OCI-LY7 (cell line): ENCODE data around the gene TTC13. TPM values are rescaled to one million over a fixed set of nuclear protein-coding genes. Genes with fewer than 3 reads are reported as not detected.

Experiments used
- BruUV-seq: library from RNA; stranded (reverse); fragments of 400-500 nt; replicated peaks from 2 replicates; lab custom pipeline; 2021; lab: Mats Ljungman, UMichigan
- CTCF ChIA-PET: fragments of 300-600 bp; sonication (Branson Sonifier 250); formaldehyde crosslinking; loops from one replicate; lab custom pipeline; 2022; ENCODE audit warnings: antibody characterized with exemption; ENCODE audit not compliant: unreplicated experiment; lab: Charles Lee
- POLR2A ChIA-PET: fragments of 300-600 bp; sonication (Branson Sonifier 250); formaldehyde crosslinking; loops from one replicate; lab custom pipeline; 2022; ENCODE audit warnings: antibody characterized with exemption; lab: Charles Lee
- DNase-seq: peaks from one replicate; pipeline ENCODE4 v3.0.0-alpha.2; 2015; ENCODE audit warnings: low spot score
- H2AFZ ChIP-seq: fragments of 200-600 bp; sonication (generic), shearing (Covaris generic); 2 replicates; pipeline ENCODE4 v1.6.1; 2014; ENCODE audit warnings: mild to moderate bottlenecking, antibody characterized with exemption, low read length, moderate library complexity
- H3K27ac ChIP-seq: fragments of 200-600 bp; sonication (generic); 2 replicates; pipeline ENCODE4 v1.5.1; 2014; ENCODE audit warnings: mixed run types, low read depth, mild to moderate bottlenecking, moderate library complexity, low read length, inconsistent platforms; ENCODE audit not compliant: poor library complexity, severe bottlenecking
- H3K36me3 ChIP-seq: fragments of 200-600 bp; sonication (generic); 2 replicates; pipeline ENCODE4 v1.6.1; 2014; ENCODE audit warnings: mild to moderate bottlenecking, antibody characterized with exemption, low read length, moderate library complexity, mixed read lengths; ENCODE audit not compliant: insufficient read depth
- H3K4me1 ChIP-seq: fragments of 200-600 bp; sonication (generic); 2 replicates; pipeline ENCODE4 v1.5.1; 2014; ENCODE audit warnings: mild to moderate bottlenecking, low read length; ENCODE audit not compliant: insufficient read depth, poor library complexity, severe bottlenecking
- H3K4me2 ChIP-seq: fragments of 200-600 bp; sonication (generic); 2 replicates; pipeline ENCODE4 v1.6.1; 2014; ENCODE audit warnings: mild to moderate bottlenecking, low read length
- H3K4me3 ChIP-seq: fragments of 200-600 bp; sonication (generic); 2 replicates; pipeline ENCODE4 v1.5.1; 2014; ENCODE audit warnings: mild to moderate bottlenecking, low read depth, low read length; ENCODE audit not compliant: poor library complexity, severe bottlenecking
- H3K79me2 ChIP-seq: fragments of 200-600 bp; sonication (generic); 2 replicates; pipeline ENCODE4 v1.6.1; 2016; ENCODE audit warnings: low read depth, mild to moderate bottlenecking, low read length, moderate library complexity, mixed read lengths; ENCODE audit not compliant: insufficient read depth
- H3K9me2 ChIP-seq: fragments of 200-600 bp; sonication (generic); 2 replicates; pipeline ENCODE4 v1.6.1; 2016; ENCODE audit warnings: mild to moderate bottlenecking, low read length, mixed read lengths; ENCODE audit not compliant: insufficient read depth
- H3K9me3 ChIP-seq: fragments of 200-600 bp; sonication (generic); 2 replicates; pipeline ENCODE4 v1.6.1; 2014; ENCODE audit warnings: mild to moderate bottlenecking, mixed run types, low read length, mixed read lengths
- H4K20me1 ChIP-seq: fragments of 200-600 bp; sonication (generic); 2 replicates; pipeline ENCODE4 v1.6.1; 2014; ENCODE audit warnings: mild to moderate bottlenecking, antibody characterized with exemption, low read length, moderate library complexity, mixed read lengths; ENCODE audit not compliant: insufficient read depth
- EZH2phosphoT487 ChIP-seq: fragments of 200-600 bp; sonication (generic); IDR thresholded peaks from 2 replicates; pipeline ENCODE4 v1.6.1; 2018; ENCODE audit warnings: low read depth, borderline replicate concordance, mild to moderate bottlenecking, mixed run types, antibody characterized with exemption, low read length, moderate library complexity, mixed read lengths
- intact Hi-C: fragments of 100-400 bp; cut with micrococcal nuclease; formaldehyde crosslinking; loops from one replicate; pipeline ENCODE4 v1.10.0; 2022; ENCODE audit not compliant: unreplicated experiment
- total RNA-seq, 2 experiments: library from RNA; depleted of rRNA in 1 of 2; stranded (reverse); fragments of >200 nt in 1 of 2; shearing (Covaris generic) in 1 of 2; gene quantifications; 2 replicates each; pipeline ENCODE4 v1.2.3, GENCODE V29; 2014 to 2022
- TF ChIP-seq, protein P1 (sequence below): fragments of 200-600 bp; sonication (generic); conservative IDR thresholded peaks from 2 replicates; pipeline ENCODE4 v1.5.1; 2014; ENCODE audit warnings: mild to moderate bottlenecking, antibody characterized with exemption, low read length, moderate library complexity, mixed read lengths

Gene TTC13
- total RNA-seq, 2 experiments from 2014 or later: 15.4 to 27.2 TPM

DNA sequence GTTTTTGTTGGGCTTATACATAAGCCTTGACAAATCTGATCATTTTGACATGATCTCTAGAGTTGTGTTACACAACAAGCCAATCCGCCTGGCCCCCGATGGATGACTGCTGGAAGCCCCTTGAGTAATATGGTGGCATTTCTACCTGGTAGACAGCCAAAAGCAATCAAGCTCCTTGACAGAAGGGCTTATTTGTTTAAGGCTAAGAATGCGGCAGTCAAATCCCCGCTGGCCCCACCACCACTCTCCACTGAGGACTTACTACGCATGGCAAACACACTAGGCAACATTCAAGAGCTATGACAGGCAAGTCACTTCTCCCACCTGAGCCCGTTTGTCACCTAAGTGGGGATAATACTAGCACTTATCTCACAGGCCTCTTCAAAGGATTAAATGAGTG, 77.0 kb downstream of the TTC13 start:
- no peak overlapping the region for H3K4me2 ChIP-seq
- no peaks in the 10 kb centered on the region for H4K20me1 ChIP-seq
- H3K4me1 ChIP-seq: no peaks in the 10 kb centered on the region
- no peaks in the 10 kb centered on the region for H3K9me3 ChIP-seq
- TF ChIP-seq EZH2phosphoT487: no peak
- TF ChIP-seq, protein P1, sequence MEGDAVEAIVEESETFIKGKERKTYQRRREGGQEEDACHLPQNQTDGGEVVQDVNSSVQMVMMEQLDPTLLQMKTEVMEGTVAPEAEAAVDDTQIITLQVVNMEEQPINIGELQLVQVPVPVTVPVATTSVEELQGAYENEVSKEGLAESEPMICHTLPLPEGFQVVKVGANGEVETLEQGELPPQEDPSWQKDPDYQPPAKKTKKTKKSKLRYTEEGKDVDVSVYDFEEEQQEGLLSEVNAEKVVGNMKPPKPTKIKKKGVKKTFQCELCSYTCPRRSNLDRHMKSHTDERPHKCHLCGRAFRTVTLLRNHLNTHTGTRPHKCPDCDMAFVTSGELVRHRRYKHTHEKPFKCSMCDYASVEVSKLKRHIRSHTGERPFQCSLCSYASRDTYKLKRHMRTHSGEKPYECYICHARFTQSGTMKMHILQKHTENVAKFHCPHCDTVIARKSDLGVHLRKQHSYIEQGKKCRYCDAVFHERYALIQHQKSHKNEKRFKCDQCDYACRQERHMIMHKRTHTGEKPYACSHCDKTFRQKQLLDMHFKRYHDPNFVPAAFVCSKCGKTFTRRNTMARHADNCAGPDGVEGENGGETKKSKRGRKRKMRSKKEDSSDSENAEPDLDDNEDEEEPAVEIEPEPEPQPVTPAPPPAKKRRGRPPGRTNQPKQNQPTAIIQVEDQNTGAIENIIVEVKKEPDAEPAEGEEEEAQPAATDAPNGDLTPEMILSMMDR: no peak
- peaks cover 17% of the 10 kb centered on the region; the same call in 1 of the 2 replicates for H3K36me3 ChIP-seq
- intact Hi-C loops: no loop called here
- no peaks in the 10 kb centered on the region for H3K79me2 ChIP-seq
- no peak overlapping the region for H2AFZ ChIP-seq
- CTCF ChIA-PET: no interaction called here
- no TSS peak for BruUV-seq
- H3K9me2 ChIP-seq: no peaks in the 10 kb centered on the region
- POLR2A ChIA-PET: interaction anchor here (1.1 kb wide), 1 partner anchor 9 kb away, joined by 4 read pairs; no protein-coding TSS in a partner anchor
- H3K4me3 ChIP-seq: no peak overlapping the region
- no peak overlapping the region for H3K27ac ChIP-seq
- no peak for DNase-seq

DNA sequence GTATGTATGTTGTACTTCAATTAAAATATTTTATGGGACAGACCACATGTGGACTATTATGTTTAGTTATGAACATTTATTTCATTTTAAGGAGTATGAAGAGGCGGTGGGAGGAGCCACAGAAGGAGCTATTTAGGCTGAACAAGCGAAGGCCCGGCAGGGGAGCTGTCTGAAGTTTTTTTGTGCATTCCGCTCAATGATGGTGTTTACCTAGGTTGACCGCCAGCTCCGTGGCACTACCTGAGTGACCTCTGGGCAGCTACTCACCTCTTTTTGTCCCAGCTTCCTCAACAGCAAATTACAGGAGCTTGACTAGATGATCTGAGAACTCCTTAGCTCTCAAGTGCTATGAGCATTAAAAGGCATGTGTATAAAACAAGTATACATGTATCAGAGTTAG, 77.7 kb downstream of the TTC13 start:
- H2AFZ ChIP-seq: no peak overlapping the region
- no peak overlapping the region for H3K4me2 ChIP-seq
- peaks cover 10% of the 10 kb centered on the region; the same call in 1 of the 2 replicates for H3K36me3 ChIP-seq
- no peak for TF ChIP-seq EZH2phosphoT487
- TF ChIP-seq, protein P1: no peak
- ChIA-PET POLR2A (interaction anchor here (1.1 kb wide), 1 partner anchor 9 kb away, joined by 4 read pairs; no protein-coding TSS in a partner anchor), CTCF (no interaction called here)
- no peak overlapping the region for H3K4me3 ChIP-seq
- H4K20me1 ChIP-seq: no peaks in the 10 kb centered on the region
- no peaks in the 10 kb centered on the region for H3K9me2 ChIP-seq
- H3K79me2 ChIP-seq: no peaks in the 10 kb centered on the region
- H3K4me1 ChIP-seq: no peaks in the 10 kb centered on the region
- H3K9me3 ChIP-seq: no peaks in the 10 kb centered on the region
- BruUV-seq: no TSS peak
- no peak overlapping the region for H3K27ac ChIP-seq
- intact Hi-C loops: no loop called here
- DNase-seq: no peak

DNA sequence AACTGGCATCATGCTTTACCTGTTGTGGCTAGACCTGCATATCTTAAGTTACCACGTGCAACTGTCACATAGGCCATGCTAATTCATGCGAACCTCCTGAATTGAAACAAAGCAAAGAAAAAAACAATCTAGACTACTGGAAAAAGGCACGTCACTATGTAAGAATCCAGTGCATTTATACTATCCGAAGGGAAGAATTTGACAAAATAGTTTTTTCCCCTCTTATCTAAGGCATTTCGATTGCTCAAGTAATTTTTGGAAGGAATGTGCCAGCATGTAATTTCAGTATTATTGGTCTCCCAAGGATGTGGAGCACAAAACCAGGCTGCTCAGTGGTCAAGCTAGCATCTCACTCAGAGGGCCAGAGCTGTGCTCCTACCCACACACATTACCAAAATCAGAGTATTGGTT, 78.8 kb downstream of the TTC13 start:
- BruUV-seq: no TSS peak
- no peaks in the 10 kb centered on the region for H4K20me1 ChIP-seq
- no peaks in the 10 kb centered on the region for H3K36me3 ChIP-seq
- ChIA-PET CTCF (interaction anchor here (0.7 kb wide), 1 partner anchor 316 kb away, joined by 3 read pairs; no protein-coding TSS in a partner anchor), POLR2A (no interaction called here)
- TF ChIP-seq, protein P1: no peak
- no peak for TF ChIP-seq EZH2phosphoT487
- no peak overlapping the region for H2AFZ ChIP-seq
- no peaks in the 10 kb centered on the region for H3K9me3 ChIP-seq
- no peak for DNase-seq
- H3K4me1 ChIP-seq: no peaks in the 10 kb centered on the region
- no peak overlapping the region for H3K4me2 ChIP-seq
- no peak overlapping the region for H3K27ac ChIP-seq
- H3K79me2 ChIP-seq: no peaks in the 10 kb centered on the region
- no peaks in the 10 kb centered on the region for H3K9me2 ChIP-seq
- intact Hi-C loops: no loop called here
- H3K4me3 ChIP-seq: no peak overlapping the region
